Measurements from ENCODE around the gene CKB.

The CKB gene

GRCh38 chr14:103501041-103501870, 21.4 kb downstream of the CKB start:
- no peak overlapping the region for H3K4me3 ChIP-seq (ENCODE audit: low read depth, low read length)
- TF ChIP-seq CTCF (IDR thresholded peaks at IDR 0.05; ENCODE audit: low read depth, low read length): no peak
- in situ Hi-C loops (cut with HindIII; ENCODE audit: low sequenced_read_pairs): no loop called here
- DNase-seq (ENCODE audit: low read depth, low spot score): no peak

GRCh38 chr14:103500148-103500990, 22.3 kb downstream of the CKB start:
- TF ChIP-seq CTCF (IDR thresholded peaks at IDR 0.05; ENCODE audit: low read depth, low read length): peak; percentile 97
- no peak overlapping the region for H3K4me3 ChIP-seq (ENCODE audit: low read depth, low read length)
- in situ Hi-C loops (cut with HindIII; ENCODE audit: low sequenced_read_pairs): no loop called here
- DNase-seq (ENCODE audit: low read depth, low spot score): peak; percentile 84

- no peak for TF ChIP-seq CTCF (IDR thresholded peaks at IDR 0.05; ENCODE audit: low read depth, low read length)
- no peak overlapping the region for H3K4me3 ChIP-seq (ENCODE audit: low read depth, low read length)
- DNase-seq (ENCODE audit: low read depth, low spot score): no peak
- in situ Hi-C loops (cut with HindIII; ENCODE audit: low sequenced_read_pairs): no loop called here
These were observed 22.9 kb downstream of the CKB start for GRCh38 chr14:103499709-103500108.

GRCh38 chr14:103496776-103497175, 25.9 kb downstream of the CKB start:
- no peak overlapping the region for H3K4me3 ChIP-seq (ENCODE audit: low read depth, low read length)
- DNase-seq (ENCODE audit: low read depth, low spot score): no peak
- TF ChIP-seq CTCF (IDR thresholded peaks at IDR 0.05; ENCODE audit: low read depth, low read length): no peak
- in situ Hi-C loops (cut with HindIII; ENCODE audit: low sequenced_read_pairs): no loop called here

- H3K4me3 ChIP-seq (ENCODE audit: low read depth, low read length): no peak overlapping the region
- no peak for TF ChIP-seq CTCF (IDR thresholded peaks at IDR 0.05; ENCODE audit: low read depth, low read length)
- DNase-seq (ENCODE audit: low read depth, low spot score): no peak
- in situ Hi-C loops (cut with HindIII; ENCODE audit: low sequenced_read_pairs): no loop called here
These were observed 26.8 kb downstream of the CKB start for GRCh38 chr14:103495854-103496253.

GRCh38 chr14:103492156-103492925, 30.3 kb downstream of the CKB start:
- in situ Hi-C loops (cut with HindIII; ENCODE audit: low sequenced_read_pairs): no loop called here
- H3K4me3 ChIP-seq (ENCODE audit: low read depth, low read length): no peak overlapping the region
- DNase-seq (ENCODE audit: low read depth, low spot score): no peak
- TF ChIP-seq CTCF (IDR thresholded peaks at IDR 0.05; ENCODE audit: low read depth, low read length): no peak

All from astrocyte of the spinal cord (primary cell).